H9 (cell line): ENCODE measurements around the gene ABCA4. TPM values are rescaled to one million over a fixed set of nuclear protein-coding genes. Genes with fewer than 3 reads are reported as not detected.
A peak's percentile ranks its signal among the peaks of the same experiment; 100 is the strongest.

Source experiments
- DNase-seq: peaks from one replicate; pipeline ENCODE4 v3.0.0-alpha.2; 2017
- H2AFZ ChIP-seq: one replicate; pipeline ENCODE4 v1.6.1; 2013; ENCODE audit warnings: mild to moderate bottlenecking, low read length, control low read depth, moderate library complexity
- H2AK5ac ChIP-seq: 2 replicates; pipeline ENCODE4 v1.6.1; 2013; ENCODE audit warnings: low read length, control low read depth, mixed read lengths; ENCODE audit not compliant: insufficient read length
- H2BK120ac ChIP-seq: one replicate; pipeline ENCODE4 v1.6.1; 2013; ENCODE audit warnings: low read depth, mild to moderate bottlenecking, low read length, control low read depth, inconsistent platforms; ENCODE audit not compliant: poor library complexity, severe bottlenecking
- H2BK12ac ChIP-seq: 2 replicates; pipeline ENCODE4 v1.6.1; 2013; ENCODE audit warnings: low read length, control low read depth, mixed read lengths, low read depth; ENCODE audit not compliant: insufficient read length
- H2BK15ac ChIP-seq: 2 replicates; pipeline ENCODE4 v1.6.1; 2013; ENCODE audit warnings: low read depth, low read length, control low read depth
- H2BK20ac ChIP-seq: one replicate; pipeline ENCODE4 v1.6.1; 2013; ENCODE audit warnings: low read depth, mild to moderate bottlenecking, low read length, control low read depth, inconsistent platforms; ENCODE audit not compliant: poor library complexity, severe bottlenecking
- H2BK5ac ChIP-seq: 2 replicates; pipeline ENCODE4 v1.6.1; 2013; ENCODE audit warnings: low read length, control low read depth, mixed read lengths; ENCODE audit not compliant: insufficient read length
- H3K14ac ChIP-seq: 2 replicates; pipeline ENCODE4 v1.6.1; 2013; ENCODE audit warnings: low read length, control low read depth; ENCODE audit not compliant: insufficient read depth
- H3K18ac ChIP-seq: 2 replicates; pipeline ENCODE4 v1.6.1; 2013; ENCODE audit warnings: low read depth, mild to moderate bottlenecking, mixed read lengths, low read length, control low read depth; ENCODE audit not compliant: insufficient read length
- H3K23ac ChIP-seq: 2 replicates; pipeline ENCODE4 v1.6.1; 2013; ENCODE audit warnings: low read length, control low read depth, mixed read lengths, low read depth; ENCODE audit not compliant: insufficient read length
- H3K23me2 ChIP-seq: 2 replicates; pipeline ENCODE4 v1.6.1; 2013; ENCODE audit warnings: low read depth, mild to moderate bottlenecking, mixed read lengths, low read length, control low read depth; ENCODE audit not compliant: insufficient read length, poor library complexity, severe bottlenecking
- H3K27ac ChIP-seq: 2 replicates; pipeline ENCODE4 v1.5.1; 2013; ENCODE audit warnings: low read length, control low read depth, mixed read lengths, low read depth; ENCODE audit not compliant: insufficient read length
- H3K27me3 ChIP-seq: 2 replicates; pipeline ENCODE4 v1.6.1; 2013; ENCODE audit warnings: low read length, control low read depth, inconsistent platforms; ENCODE audit not compliant: insufficient read depth
- H3K4ac ChIP-seq: 2 replicates; pipeline ENCODE4 v1.6.1; 2013; ENCODE audit warnings: low read depth, mild to moderate bottlenecking, control low read depth, inconsistent platforms, low read length, moderate library complexity
- H3K4me1 ChIP-seq: 2 replicates; pipeline ENCODE4 v1.6.1; 2013; ENCODE audit warnings: low read length, control low read depth, inconsistent platforms; ENCODE audit not compliant: insufficient read depth
- H3K4me2 ChIP-seq: 2 replicates; pipeline ENCODE4 v1.6.1; 2013; ENCODE audit warnings: low read length, control low read depth, mixed read lengths; ENCODE audit not compliant: insufficient read length, insufficient read depth
- H3K56ac ChIP-seq: 2 replicates; pipeline ENCODE4 v1.6.1; 2013; ENCODE audit warnings: low read depth, mild to moderate bottlenecking, mixed read lengths, low read length, control low read depth; ENCODE audit not compliant: insufficient read length
- H3K79me1 ChIP-seq: 2 replicates; pipeline ENCODE4 v1.6.1; 2013; ENCODE audit warnings: low read depth, mild to moderate bottlenecking, moderate library complexity, low read length, control low read depth, inconsistent platforms; ENCODE audit not compliant: insufficient read depth, poor library complexity, severe bottlenecking
- H3K79me2 ChIP-seq: 2 replicates; pipeline ENCODE4 v1.6.1; 2013; ENCODE audit warnings: low read length, control low read depth, inconsistent platforms; ENCODE audit not compliant: insufficient read depth
- H3K9ac ChIP-seq: 2 replicates; pipeline ENCODE4 v1.6.1; 2013; ENCODE audit warnings: low read length, control low read depth, mixed read lengths; ENCODE audit not compliant: insufficient read length; ENCODE audit errors: extremely low read depth
- H3K9me3 ChIP-seq: one replicate; pipeline ENCODE4 v1.6.1; 2013; ENCODE audit warnings: low read depth, low read length, inconsistent platforms; ENCODE audit not compliant: control insufficient read depth
- H3T11ph ChIP-seq: one replicate; pipeline ENCODE4 v1.6.1; 2013; ENCODE audit warnings: mild to moderate bottlenecking, low read length, control low read depth, inconsistent platforms
- H4K20me1 ChIP-seq: one replicate; pipeline ENCODE4 v1.6.1; 2013; ENCODE audit not compliant: control insufficient read depth, insufficient read length, insufficient read depth
- H4K5ac ChIP-seq: 2 replicates; pipeline ENCODE4 v1.6.1; 2013; ENCODE audit warnings: low read depth, mild to moderate bottlenecking, mixed read lengths, low read length, control low read depth; ENCODE audit not compliant: insufficient read length
- H4K8ac ChIP-seq: replicated peaks from 2 replicates; pipeline ENCODE4 v1.6.1; 2013; ENCODE audit warnings: low read length, control low read depth, mixed read lengths, low read depth; ENCODE audit not compliant: insufficient read length
- H4K91ac ChIP-seq: 2 replicates; pipeline ENCODE4 v1.6.1; 2013; ENCODE audit warnings: low read depth, mild to moderate bottlenecking, moderate library complexity, mixed read lengths, low read length, control low read depth; ENCODE audit not compliant: insufficient read length
- H3K27ac Mint-ChIP-seq, 3 experiments: 2 replicates in 2 of 3; 3 replicates in 1 of 3; pipeline ENCODE4 v1.8.0; 2020 to 2021; ENCODE audit warnings: mixed read lengths in 3 of 3, mild to moderate bottlenecking in 1 of 3, moderate library complexity in 1 of 3
- H3K27me3 Mint-ChIP-seq: 2 replicates; pipeline ENCODE4 v1.8.0; 2021; ENCODE audit warnings: low read depth, mild to moderate bottlenecking, moderate library complexity, mixed read lengths
- H3K36me3 Mint-ChIP-seq, 3 experiments: 2 replicates in 2 of 3; 3 replicates in 1 of 3; pipeline ENCODE4 v1.8.0; 2020 to 2021; ENCODE audit warnings: low read depth in 3 of 3, mixed read lengths in 3 of 3; ENCODE audit not compliant: insufficient read depth in 1 of 3
- H3K4me1 Mint-ChIP-seq, 2 experiments: 2 replicates each; pipeline ENCODE4 v1.8.0; 2020; ENCODE audit warnings: mixed read lengths in 2 of 2
- H3K4me3 Mint-ChIP-seq, 2 experiments: 2 replicates in 1 of 2; 3 replicates in 1 of 2; pipeline ENCODE4 v1.8.0; 2020 to 2021; ENCODE audit warnings: mild to moderate bottlenecking in 2 of 2, mixed read lengths in 2 of 2, moderate library complexity in 1 of 2
- H3K9me3 Mint-ChIP-seq, 2 experiments: 2 replicates in 1 of 2; 3 replicates in 1 of 2; pipeline ENCODE4 v1.8.0; 2020; ENCODE audit warnings: mild to moderate bottlenecking in 2 of 2, mixed read lengths in 2 of 2, moderate library complexity in 1 of 2
- CTCF ChIP-seq: fragments of 200-600 bp; sonication (generic); conservative IDR thresholded peaks from 3 replicates; pipeline ENCODE4 v1.8.0; 2021; ENCODE audit warnings: antibody characterized with exemption, mild to moderate bottlenecking
- WGBS: extraction: QIAGEN DNeasy Blood & Tissue Kit; methylation state at CpG from one replicate; pipeline ENCODE4 v1.1.7; 2013; ENCODE audit warnings: missing lambda C conversion rate, low lambda C conversion rate, mixed read lengths; ENCODE audit not compliant: insufficient read length; ENCODE audit errors: extremely low coverage; 5-methylcytosine and 5-hydroxymethylcytosine counted together
- total RNA-seq: library from RNA; stranded (reverse); gene quantifications from 2 replicates; pipeline ENCODE4 v1.2.1, GENCODE V29; 2021

ABCA4 gene
- total RNA-seq, 1 experiment from 2014 or later, result not detected

GRCh38 chr1:94104776-94105580, 16.0 kb downstream of the ABCA4 start:
- Histone ChIP-seq H2BK15ac (no peak overlapping the region), H3K4me2 (no peak overlapping the region), H3K79me2 (no peaks in the 10 kb centered on the region), H2AK5ac (no peak overlapping the region), H3K79me1 (no peaks in the 10 kb centered on the region), H2AFZ (no peak overlapping the region), H3K9me3 (no peaks in the 10 kb centered on the region), H3K4me1 (peaks cover 2% of the 10 kb centered on the region; the same call in 1 of the 2 replicates), H3K4ac (no peak overlapping the region), H3K56ac (no peak overlapping the region), H3K27ac (no peak overlapping the region), H3K9ac (no peak overlapping the region), H3T11ph (no peak overlapping the region), H4K91ac (no peak overlapping the region), H4K20me1 (no peaks in the 10 kb centered on the region), H2BK5ac (no peak overlapping the region), H2BK12ac (no peak overlapping the region), H3K23me2 (no peaks in the 10 kb centered on the region), H2BK20ac (no peak overlapping the region), H4K5ac (no peak overlapping the region), H2BK120ac (no peak overlapping the region), H3K23ac (no peak overlapping the region), H3K14ac (no peak overlapping the region), H3K18ac (no peak overlapping the region), H3K27me3 (no peaks in the 10 kb centered on the region), H4K8ac (no peak overlapping the region)
- Mint-ChIP-seq H3K27me3 (peaks cover 50% of the 10 kb centered on the region), H3K9me3 (no peaks in the 10 kb centered on the region; a peak in 1 of 5 replicates), H3K27ac (peak overlapping the region in 1 of 3 experiments; percentile 26; a peak in 1 of 7 replicates), H3K36me3 (no peaks in the 10 kb centered on the region; a peak in 1 of 7 replicates), H3K4me1 (peaks cover 35 to 43% of the 10 kb centered on the region in 2 experiments), H3K4me3 (peak overlapping the region in 1 of 2 experiments; percentile 6; a peak in 2 of 5 replicates)
- 100% methylated on average over 2 of the region's 10 CpGs for WGBS
- no peak for TF ChIP-seq CTCF
- no peak for DNase-seq
